Mononuclear cell (primary cell): ENCODE results near the gene VIPR2. TPM values are rescaled to one million over a fixed set of nuclear protein-coding genes. Genes with fewer than 3 reads are reported as not detected.
"Not testable (repeated sequence)": the region's sequence is repeated elsewhere in the genome, so short reads cannot be mapped to it uniquely, and the experiment has no call there.

Source experiments
- H3K27me3 ChIP-seq: 2 replicates; pipeline ENCODE4 v1.6.0; 2011; ENCODE audit warnings: low read length, control low read depth; ENCODE audit not compliant: insufficient read depth
- H3K4me1 ChIP-seq: 2 replicates; pipeline ENCODE4 v1.5.1; 2011; ENCODE audit warnings: mild to moderate bottlenecking, low read length, control low read depth; ENCODE audit not compliant: insufficient read depth
- H3K4me3 ChIP-seq: 2 replicates; pipeline ENCODE4 v1.5.1; 2011; ENCODE audit warnings: mild to moderate bottlenecking, low read length, moderate library complexity
- H3K9me3 ChIP-seq: 2 replicates; pipeline ENCODE4 v1.5.1; 2011; ENCODE audit warnings: low read depth, mild to moderate bottlenecking, control low read depth, low read length
- total RNA-seq: library from RNA; depleted of rRNA; stranded (reverse); fragments of >200 nt; gene quantifications from one replicate; pipeline ENCODE4 v1.2.3, GENCODE V29; 2012

Gene VIPR2
- total RNA-seq, 1 donor: 0.31 TPM

GRCh38 chr7:158988302-158988862 is 156.3 kb downstream of the VIPR2 start:
- no peaks in the 10 kb centered on the region for H3K4me1 ChIP-seq
- peaks cover 9% of the 10 kb centered on the region for H3K27me3 ChIP-seq
- peaks cover 2% of the 10 kb centered on the region for H3K9me3 ChIP-seq
- no peak overlapping the region for H3K4me3 ChIP-seq

GRCh38 chr7:158987691-158988090 is 157.0 kb downstream of the VIPR2 start:
- Histone ChIP-seq H3K4me1 (no peaks in the 10 kb centered on the region), H3K4me3 (no peak overlapping the region), H3K9me3 (peaks cover 8% of the 10 kb centered on the region), H3K27me3 (peaks cover 3% of the 10 kb centered on the region)

- Histone ChIP-seq H3K4me1 (no peaks in the 10 kb centered on the region), H3K4me3 (no peak overlapping the region), H3K27me3 (no peaks in the 10 kb centered on the region), H3K9me3 (peaks cover 23% of the 10 kb centered on the region)
Observed at GRCh38 chr7:158985583-158985982, 159.1 kb downstream of the VIPR2 start.

- not testable (repeated sequence) for H3K4me1 ChIP-seq, H3K4me3 ChIP-seq, H3K27me3 ChIP-seq
- H3K9me3 ChIP-seq: peaks cover 23% of the 10 kb centered on the region
Observed at GRCh38 chr7:158984007-158984406, 160.7 kb downstream of the VIPR2 start.

GRCh38 chr7:158982080-158982479 is 162.6 kb downstream of the VIPR2 start:
- H3K27me3 ChIP-seq, H3K4me1 ChIP-seq, H3K4me3 ChIP-seq: not testable (repeated sequence)
- peaks cover 23% of the 10 kb centered on the region for H3K9me3 ChIP-seq

GRCh38 chr7:158979635-158980351 is 164.9 kb downstream of the VIPR2 start:
- Histone ChIP-seq H3K4me1 (peaks cover 19% of the 10 kb centered on the region), H3K27me3 (no peaks in the 10 kb centered on the region), H3K9me3 (peaks cover 23% of the 10 kb centered on the region), H3K4me3 (no peak overlapping the region)

- Histone ChIP-seq H3K4me1 (peaks cover 19% of the 10 kb centered on the region), H3K4me3 (no peak overlapping the region), H3K9me3 (peaks cover 23% of the 10 kb centered on the region), H3K27me3 (no peaks in the 10 kb centered on the region)
Observed at GRCh38 chr7:158979023-158979529, 165.6 kb downstream of the VIPR2 start.
